Liver (tissue), 9 donors: ENCODE results near the gene ITGA11. TPM values are rescaled to one million over a fixed set of nuclear protein-coding genes. Genes with fewer than 3 reads are reported as not detected.

ENCODE experiments used
- DNase-seq: peaks from one replicate; pipeline ENCODE4 v3.0.0-alpha.2; 2017; ENCODE audit warnings: low spot score
- H3K27ac ChIP-seq, 2 donors: one replicate each; pipeline ENCODE4 v1.7.0; 2013; ENCODE audit warnings: inconsistent platforms in 2 of 2, low read length in 2 of 2, control low read depth in 1 of 2, low read depth in 1 of 2, mild to moderate bottlenecking in 1 of 2
- H3K27me3 ChIP-seq, 4 donors: one replicate each; pipeline versions ENCODE4 v1.6.1 to v1.7.0; 2013; ENCODE audit warnings: low read length in 3 of 4, inconsistent platforms in 1 of 4, mild to moderate bottlenecking in 1 of 4, moderate library complexity in 1 of 4; ENCODE audit not compliant: control insufficient read depth in 4 of 4, insufficient read depth in 4 of 4
- H3K36me3 ChIP-seq, 4 donors: one replicate each; pipeline versions ENCODE4 v1.6.1 to v1.7.0; 2013; ENCODE audit warnings: low read length in 3 of 4, mild to moderate bottlenecking in 3 of 4, low read depth in 1 of 4, moderate library complexity in 1 of 4; ENCODE audit not compliant: control insufficient read depth in 4 of 4, insufficient read depth in 3 of 4
- H3K4me1 ChIP-seq, 4 donors: one replicate each; pipeline versions ENCODE4 v1.6.1 to v1.7.0; 2013; ENCODE audit warnings: low read length in 3 of 4, mild to moderate bottlenecking in 3 of 4, moderate library complexity in 1 of 4; ENCODE audit not compliant: control insufficient read depth in 4 of 4, insufficient read depth in 4 of 4
- H3K4me3 ChIP-seq, 3 donors: one replicate each; pipeline versions ENCODE4 v1.6.1 to v1.7.0; 2013; ENCODE audit warnings: low read length in 3 of 3, control low read depth in 1 of 3, low read depth in 1 of 3, mild to moderate bottlenecking in 1 of 3
- H3K9ac ChIP-seq, 2 donors: one replicate each; pipeline ENCODE4 v1.7.0; 2013; ENCODE audit warnings: low read length in 2 of 2, mild to moderate bottlenecking in 2 of 2, moderate library complexity in 2 of 2, control low read depth in 1 of 2, low read depth in 1 of 2
- H3K9me3 ChIP-seq, 4 donors: one replicate each; pipeline versions ENCODE4 v1.6.1 to v1.7.0; 2013; ENCODE audit warnings: low read length in 3 of 4; ENCODE audit not compliant: control insufficient read depth in 4 of 4
- EGR1 ChIP-seq, 2 donors: IDR thresholded peaks; 2 replicates each; pipeline ENCODE4 v1.6.1; 2016 to 2018; ENCODE audit warnings: antibody characterized with exemption in 2 of 2, low read depth in 2 of 2
- FOXA2 ChIP-seq: IDR thresholded peaks from 2 replicates; pipeline ENCODE4 v1.6.1; 2016; ENCODE audit warnings: antibody characterized with exemption
- GABPA ChIP-seq, 2 donors: IDR thresholded peaks in 1 of 2; conservative IDR thresholded peaks in 1 of 2; 2 replicates each; pipeline ENCODE4 v1.6.1; 2016; ENCODE audit warnings: antibody characterized with exemption in 2 of 2, mild to moderate bottlenecking in 1 of 2, moderate library complexity in 1 of 2
- HNF4A ChIP-seq, 2 donors: conservative IDR thresholded peaks; 2 replicates each; pipeline ENCODE4 v1.6.1; 2016; ENCODE audit warnings: antibody characterized with exemption in 2 of 2, mild to moderate bottlenecking in 2 of 2
- HNF4G ChIP-seq: IDR thresholded peaks from 2 replicates; pipeline ENCODE4 v1.6.1; 2016; ENCODE audit warnings: antibody characterized with exemption
- NR2F2 ChIP-seq: IDR thresholded peaks from 2 replicates; pipeline ENCODE4 v1.6.1; 2016; ENCODE audit warnings: antibody characterized with exemption
- RAD21 ChIP-seq, 2 donors: IDR thresholded peaks; 2 replicates each; pipeline ENCODE4 v1.6.1; 2016; ENCODE audit warnings: antibody characterized with exemption in 2 of 2, mild to moderate bottlenecking in 2 of 2
- RXRA ChIP-seq, 2 donors: IDR thresholded peaks; 2 replicates each; pipeline ENCODE4 v1.6.1; 2017 to 2018; ENCODE audit warnings: antibody characterized with exemption in 2 of 2, mild to moderate bottlenecking in 1 of 2
- SP1 ChIP-seq: IDR thresholded peaks from 2 replicates; pipeline ENCODE4 v1.6.1; 2018; ENCODE audit warnings: antibody characterized with exemption, mild to moderate bottlenecking
- TAF1 ChIP-seq: conservative IDR thresholded peaks from 2 replicates; pipeline ENCODE4 v1.6.1; 2016; ENCODE audit warnings: antibody characterized with exemption, mild to moderate bottlenecking
- YY1 ChIP-seq: IDR thresholded peaks from 2 replicates; pipeline ENCODE4 v1.6.1; 2016; ENCODE audit warnings: antibody characterized with exemption, mild to moderate bottlenecking
- WGBS: extraction: QIAGEN DNeasy Blood & Tissue Kit; methylation state at CpG from one replicate; pipeline ENCODE4 v1.1.7; 2013; 5-methylcytosine and 5-hydroxymethylcytosine counted together
- polyA plus RNA-seq, 2 donors: library from polyadenylated mRNA; stranded (reverse) in 1 of 2; unstranded in 1 of 2; fragments of 200-250 nt in 1 of 2; fragments of >200 nt in 1 of 2; fragmentation: Nextera tagmentation in 1 of 2; extraction: Ambion mirVana in 1 of 2; gene quantifications; one replicate each; pipeline versions ENCODE4 v1.2.1 to v1.2.3, GENCODE V29; 2013 to 2015
- total RNA-seq, 2 donors: library from RNA; depleted of rRNA; stranded (reverse); fragments of >200 nt; gene quantifications; one replicate each; pipeline ENCODE4 v1.2.3, GENCODE V29; 2014
- TF ChIP-seq, protein P1 (sequence below): IDR thresholded peaks from 2 replicates; pipeline ENCODE4 v1.6.1; 2016; ENCODE audit warnings: antibody characterized with exemption
- TF ChIP-seq, protein P2 (sequence below): IDR thresholded peaks from 2 replicates; pipeline ENCODE4 v1.6.1; 2016; ENCODE audit warnings: antibody characterized with exemption
- TF ChIP-seq, protein P3 (sequence below): IDR thresholded peaks from 2 replicates; pipeline ENCODE4 v1.6.1; 2016; ENCODE audit warnings: antibody characterized with exemption
- donor health status: healthy.
- donor health status: healthy.
- donor health status: healthy.
- donor health status: healthy.
- donor health status: healthy.

ITGA11 gene
- total and polyA plus RNA-seq, 4 donors = 0.32 to 1.0 (median 0.67) TPM

DNA sequence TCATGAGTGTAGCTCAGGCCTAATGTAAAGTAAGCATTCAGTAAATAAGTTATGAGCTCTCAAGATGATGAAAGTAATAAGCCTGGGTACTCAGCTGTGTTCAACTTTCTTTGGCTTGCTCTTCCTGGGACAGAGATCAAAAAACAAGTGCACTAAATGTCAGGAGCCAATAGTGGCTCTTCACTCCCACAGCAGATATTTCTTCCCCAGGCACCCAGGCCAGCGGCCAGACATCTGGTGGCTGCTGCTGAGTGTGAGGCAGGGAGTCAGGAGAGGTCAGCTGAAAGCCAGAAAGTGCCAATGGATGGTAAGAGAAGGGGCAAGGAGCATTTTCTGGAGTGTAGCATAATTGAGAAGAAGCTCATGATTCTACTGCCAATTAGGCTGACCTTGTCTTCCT lies 18.2 kb upstream of the ITGA11 start:
- Histone ChIP-seq H3K4me3 (no peak overlapping the region), H3K4me1 (no peaks in the 10 kb centered on the region), H3K27me3 (peaks cover 0 to 11% (median under 1%) of the 10 kb centered on the region in 4 donors), H3K9me3 (no peaks in the 10 kb centered on the region), H3K36me3 (no peaks in the 10 kb centered on the region), H3K27ac (no peak overlapping the region), H3K9ac (no peak overlapping the region)
- no peak for DNase-seq
- TF ChIP-seq, protein P1, sequence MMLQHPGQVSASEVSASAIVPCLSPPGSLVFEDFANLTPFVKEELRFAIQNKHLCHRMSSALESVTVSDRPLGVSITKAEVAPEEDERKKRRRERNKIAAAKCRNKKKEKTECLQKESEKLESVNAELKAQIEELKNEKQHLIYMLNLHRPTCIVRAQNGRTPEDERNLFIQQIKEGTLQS = no peak
- TF ChIP-seq TAF1 (no peak), YY1 (no peak)
- 74% methylated on average over 1 of the region's 1 CpG for WGBS

DNA sequence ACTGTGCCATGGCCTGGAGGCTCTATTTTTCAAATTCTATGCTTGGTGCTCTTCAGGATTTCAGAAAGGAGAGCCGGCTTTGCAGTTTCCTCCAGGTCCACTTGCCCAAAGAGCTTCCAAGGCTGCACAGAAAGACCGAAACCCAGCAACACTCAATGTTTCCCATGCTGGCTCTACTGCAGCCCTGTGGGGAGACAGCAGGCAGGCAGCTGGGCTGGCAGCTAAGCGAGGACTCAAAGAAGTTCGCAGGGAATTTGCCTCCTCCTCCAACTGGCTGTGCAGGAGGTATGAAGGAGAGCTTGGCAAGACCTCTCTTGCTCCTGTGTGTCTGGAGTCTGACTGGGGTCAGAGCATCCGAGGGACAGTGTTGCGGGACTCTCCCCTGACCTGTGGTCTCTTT lies 17.4 kb upstream of the ITGA11 start:
- no peak overlapping the region for H3K27ac ChIP-seq
- H3K4me1 ChIP-seq = no peaks in the 10 kb centered on the region
- H3K36me3 ChIP-seq = no peaks in the 10 kb centered on the region
- H3K9me3 ChIP-seq = no peaks in the 10 kb centered on the region
- no peak overlapping the region for H3K9ac ChIP-seq
- no peak for DNase-seq
- no peak overlapping the region for H3K4me3 ChIP-seq
- no peak for TF ChIP-seq NR2F2
- TF ChIP-seq EGR1 (IDR thresholded peaks at IDR 0.05; ENCODE audit: low read depth in 2 of 2) = no peak
- no peak for TF ChIP-seq RXRA (IDR thresholded peaks at IDR 0.05)
- TF ChIP-seq, protein P2, sequence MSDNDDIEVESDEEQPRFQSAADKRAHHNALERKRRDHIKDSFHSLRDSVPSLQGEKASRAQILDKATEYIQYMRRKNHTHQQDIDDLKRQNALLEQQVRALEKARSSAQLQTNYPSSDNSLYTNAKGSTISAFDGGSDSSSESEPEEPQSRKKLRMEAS = no peak
- TF ChIP-seq RAD21 (IDR thresholded peaks at IDR 0.05) = no peak
- TF ChIP-seq HNF4A (conservative IDR thresholded peaks at IDR 0.05) = no peak
- TF ChIP-seq, protein P3, sequence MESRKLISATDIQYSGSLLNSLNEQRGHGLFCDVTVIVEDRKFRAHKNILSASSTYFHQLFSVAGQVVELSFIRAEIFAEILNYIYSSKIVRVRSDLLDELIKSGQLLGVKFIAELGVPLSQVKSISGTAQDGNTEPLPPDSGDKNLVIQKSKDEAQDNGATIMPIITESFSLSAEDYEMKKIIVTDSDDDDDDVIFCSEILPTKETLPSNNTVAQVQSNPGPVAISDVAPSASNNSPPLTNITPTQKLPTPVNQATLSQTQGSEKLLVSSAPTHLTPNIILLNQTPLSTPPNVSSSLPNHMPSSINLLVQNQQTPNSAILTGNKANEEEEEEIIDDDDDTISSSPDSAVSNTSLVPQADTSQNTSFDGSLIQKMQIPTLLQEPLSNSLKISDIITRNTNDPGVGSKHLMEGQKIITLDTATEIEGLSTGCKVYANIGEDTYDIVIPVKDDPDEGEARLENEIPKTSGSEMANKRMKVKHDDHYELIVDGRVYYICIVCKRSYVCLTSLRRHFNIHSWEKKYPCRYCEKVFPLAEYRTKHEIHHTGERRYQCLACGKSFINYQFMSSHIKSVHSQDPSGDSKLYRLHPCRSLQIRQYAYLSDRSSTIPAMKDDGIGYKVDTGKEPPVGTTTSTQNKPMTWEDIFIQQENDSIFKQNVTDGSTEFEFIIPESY = no peak
- TF ChIP-seq GABPA (IDR thresholded peaks at IDR 0.05 in 1 of 2, conservative IDR thresholded peaks at IDR 0.05 in 1 of 2) = no peak
- TF ChIP-seq FOXA2 = no peak
- 81% methylated on average over 6 of the region's 6 CpGs for WGBS
- H3K27me3 ChIP-seq = peaks cover 0 to 12% (median under 1%) of the 10 kb centered on the region in 4 donors

DNA sequence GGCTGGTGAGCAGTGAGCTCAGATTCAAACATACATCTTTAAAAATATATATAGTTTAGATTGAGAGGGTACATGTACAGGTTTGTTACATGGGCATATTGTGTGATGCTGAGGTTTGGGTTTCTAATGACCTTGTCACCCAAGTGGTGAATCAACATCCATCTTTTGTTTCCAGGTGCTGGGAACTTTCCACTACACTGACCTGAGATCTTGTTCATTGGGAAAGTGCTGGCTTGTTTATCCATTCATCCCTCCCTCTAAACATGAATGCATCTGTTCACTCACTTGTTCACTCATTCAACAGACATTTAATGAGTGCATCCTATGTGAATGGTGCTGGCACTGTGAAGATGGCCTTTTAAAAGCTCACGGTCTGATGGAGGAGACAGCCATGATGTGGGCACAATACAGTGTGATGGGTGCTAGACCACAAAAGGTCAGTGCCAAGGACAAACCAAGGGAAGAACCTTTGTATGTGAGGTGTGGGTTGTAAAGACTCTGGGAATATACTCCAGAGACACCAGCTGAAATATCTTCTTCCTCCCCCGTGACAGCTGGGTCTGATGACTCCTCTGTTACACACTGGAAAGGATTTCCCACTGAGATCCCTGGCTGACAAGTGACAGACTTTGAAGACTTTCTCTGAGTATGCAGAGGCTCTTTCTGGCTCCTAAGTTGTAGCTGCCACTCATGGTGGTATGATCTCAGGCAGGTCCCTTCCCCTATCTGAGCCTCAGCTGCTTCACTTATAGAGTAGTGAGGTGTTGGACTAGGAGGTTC lies 16.2 kb upstream of the ITGA11 start:
- TF ChIP-seq RAD21 (IDR thresholded peaks at IDR 0.05) (no peak), HNF4G (no peak), HNF4A (conservative IDR thresholded peaks at IDR 0.05) (no peak), NR2F2 (no peak), SP1 (no peak), YY1 (no peak)
- TF ChIP-seq, protein P3 = no peak
- TF ChIP-seq, protein P2 = no peak

More for the DNA sequence above, 16.2 kb upstream of the ITGA11 start:
- Histone ChIP-seq H3K4me3 (no peak overlapping the region), H3K4me1 (no peaks in the 10 kb centered on the region), H3K27ac (no peak overlapping the region), H3K36me3 (no peaks in the 10 kb centered on the region), H3K9me3 (no peaks in the 10 kb centered on the region), H3K9ac (no peak overlapping the region), H3K27me3 (peaks cover 0 to 12% (median under 1%) of the 10 kb centered on the region in 4 donors)
- no peak for DNase-seq
- 51% methylated on average over 2 of the region's 2 CpGs for WGBS
